DOHH2 (cell line): ENCODE results near the gene DIDO1.
A peak's percentile ranks its signal among the peaks of the same experiment; 100 is the strongest.
"Not testable (repeated sequence)": the region's sequence is repeated elsewhere in the genome, so short reads cannot be mapped to it uniquely, and the experiment has no call there.

Experiments used
- H3F3A ChIP-seq: fragments of 200-600 bp; sonication (generic), shearing (Covaris generic); 2 replicates; pipeline ENCODE4 v1.6.0; 2016; ENCODE audit warnings: antibody characterized with exemption, mild to moderate bottlenecking; ENCODE audit not compliant: control insufficient read depth, insufficient read depth
- H3K27ac ChIP-seq: fragments of 200-600 bp; sonication (generic); 2 replicates; pipeline ENCODE4 v1.5.1; 2014; ENCODE audit warnings: low read depth, mild to moderate bottlenecking, low read length, moderate library complexity
- H3K27me3 ChIP-seq: fragments of 200-600 bp; sonication (generic); 2 replicates; pipeline ENCODE4 v1.6.1; 2014; ENCODE audit warnings: mild to moderate bottlenecking, low read length, mixed read lengths; ENCODE audit not compliant: control insufficient read depth
- H3K36me3 ChIP-seq: fragments of 200-600 bp; sonication (generic); 2 replicates; pipeline ENCODE4 v1.6.1; 2014; ENCODE audit warnings: mild to moderate bottlenecking, low read length, moderate library complexity, mixed read lengths; ENCODE audit not compliant: control insufficient read depth
- H3K4me1 ChIP-seq: fragments of 200-600 bp; sonication (generic); 2 replicates; pipeline ENCODE4 v1.6.1; 2014; ENCODE audit warnings: mild to moderate bottlenecking, low read length, mixed read lengths; ENCODE audit not compliant: control insufficient read depth
- H3K4me2 ChIP-seq: fragments of 200-600 bp; sonication (generic); 2 replicates; pipeline ENCODE4 v1.6.0; 2014; ENCODE audit warnings: mild to moderate bottlenecking, low read length, moderate library complexity
- H3K4me3 ChIP-seq: fragments of 200-600 bp; sonication (generic); 2 replicates; pipeline ENCODE4 v1.5.1; 2014; ENCODE audit warnings: mild to moderate bottlenecking, low read length, mixed read lengths
- H3K79me2 ChIP-seq: fragments of 200-600 bp; sonication (generic); 2 replicates; pipeline ENCODE4 v1.6.1; 2014; ENCODE audit warnings: mild to moderate bottlenecking, low read length, mixed read lengths; ENCODE audit not compliant: control insufficient read depth
- H3K9me2 ChIP-seq: fragments of 200-600 bp; sonication (generic); replicated peaks from 2 replicates; pipeline ENCODE4 v1.6.1; 2014; ENCODE audit warnings: mild to moderate bottlenecking, low read length, mixed read lengths; ENCODE audit not compliant: control insufficient read depth
- H3K9me3 ChIP-seq: fragments of 200-600 bp; sonication (generic); 2 replicates; pipeline ENCODE4 v1.6.1; 2014; ENCODE audit warnings: antibody characterized with exemption, low read length, mixed read lengths; ENCODE audit not compliant: control insufficient read depth, insufficient read depth
- H4K20me1 ChIP-seq: fragments of 200-600 bp; sonication (generic); 2 replicates; pipeline ENCODE4 v1.6.0; 2014; ENCODE audit warnings: low read depth, mild to moderate bottlenecking, antibody characterized with exemption, low read length, moderate library complexity; ENCODE audit not compliant: control insufficient read depth, insufficient read depth
- CTCF ChIP-seq: fragments of 200-600 bp; sonication (generic); IDR thresholded peaks from one replicate; pipeline ENCODE4 v1.5.1; 2014; ENCODE audit warnings: antibody characterized with exemption, mild to moderate bottlenecking, low read depth, low read length; ENCODE audit not compliant: poor library complexity, severe bottlenecking
- EZH2phosphoT487 ChIP-seq: fragments of 200-600 bp; sonication (generic); IDR thresholded peaks from 2 replicates; pipeline ENCODE4 v1.6.1; 2017; ENCODE audit warnings: borderline replicate concordance, mild to moderate bottlenecking, antibody characterized with exemption, low read length, moderate library complexity, mixed read lengths

DIDO1 gene

DNA sequence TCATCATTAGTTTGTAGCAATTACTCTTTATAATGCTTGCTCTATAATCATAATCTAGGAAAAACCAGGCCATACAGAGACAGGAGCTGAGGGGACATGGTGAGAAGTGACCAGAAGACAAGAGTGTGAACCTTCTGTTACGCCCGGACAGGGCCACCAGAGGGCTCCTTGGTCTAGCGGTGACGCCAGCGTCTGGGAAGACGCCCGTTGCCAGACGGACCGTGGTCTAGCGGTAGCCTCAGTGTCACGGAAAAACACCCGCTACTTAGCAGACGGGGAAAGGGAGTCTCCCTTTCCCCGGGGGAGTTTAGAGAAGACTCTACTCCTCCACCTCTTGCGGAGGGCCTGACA lies 52.6 kb downstream of the DIDO1 start:
- not testable (repeated sequence) for H3K4me2 ChIP-seq, H3K79me2 ChIP-seq, H3K4me1 ChIP-seq, H3K9me3 ChIP-seq, H3K36me3 ChIP-seq, H3K27me3 ChIP-seq, H3K27ac ChIP-seq, H4K20me1 ChIP-seq, H3K4me3 ChIP-seq, H3K9me2 ChIP-seq
- TF ChIP-seq CTCF, result peak; percentile 12
- peaks cover 13% of the 10 kb centered on the region for H3F3A ChIP-seq

DNA sequence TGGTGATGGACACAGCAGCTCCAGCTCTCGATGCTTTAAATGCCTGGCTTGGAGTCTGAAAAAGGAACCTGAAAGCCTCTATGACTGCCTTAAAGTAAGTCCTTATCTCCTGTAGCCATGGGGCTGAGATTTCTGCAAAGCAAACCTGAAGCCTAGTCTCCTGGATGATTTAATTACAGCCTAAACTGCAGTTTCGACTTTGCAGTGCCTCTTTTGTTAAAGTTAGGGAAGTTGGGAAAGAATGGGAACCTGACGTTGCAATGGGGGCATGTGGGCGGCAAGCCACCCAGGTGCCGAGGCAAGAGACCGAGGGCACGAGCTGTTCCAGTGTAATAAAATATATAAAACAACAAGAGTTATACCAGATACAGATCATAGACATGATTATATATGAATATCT lies 53.0 kb downstream of the DIDO1 start:
- Histone ChIP-seq H3K4me2 (no peak overlapping the region), H3K4me3 (no peak overlapping the region)

GRCh38 chr20:62872862-62873261 lies 53.4 kb downstream of the DIDO1 start:
- Histone ChIP-seq H3K4me3 (no peak overlapping the region), H3K9me2 (no peaks in the 10 kb centered on the region), H3K9me3 (no peaks in the 10 kb centered on the region), H3K27ac (no peak overlapping the region), H3K4me1 (no peaks in the 10 kb centered on the region), H3K36me3 (no peaks in the 10 kb centered on the region), H4K20me1 (0 out of 2 replicates have a peak, but pooled peaks cover 1% of the 10 kb centered on the region), H3K27me3 (0 out of 2 replicates have a peak, but pooled peaks cover 3% of the 10 kb centered on the region), H3F3A (peaks cover 5% of the 10 kb centered on the region), H3K79me2 (no peaks in the 10 kb centered on the region), H3K4me2 (no peak overlapping the region)
- TF ChIP-seq EZH2phosphoT487 (no peak), CTCF (no peak)

More for the DNA sequence above, 53.0 kb downstream of the DIDO1 start:
- no peaks in the 10 kb centered on the region for H3K9me3 ChIP-seq
- H3K79me2 ChIP-seq, result no peaks in the 10 kb centered on the region
- H3K9me2 ChIP-seq, result no peaks in the 10 kb centered on the region
- H3K27me3 ChIP-seq, result 0 out of 2 replicates have a peak, but pooled peaks cover 3% of the 10 kb centered on the region
- H3K36me3 ChIP-seq, result no peaks in the 10 kb centered on the region
- H4K20me1 ChIP-seq, result 0 out of 2 replicates have a peak, but pooled peaks cover 5% of the 10 kb centered on the region
- H3K4me1 ChIP-seq, result no peaks in the 10 kb centered on the region
- TF ChIP-seq CTCF (no peak), EZH2phosphoT487 (no peak)
- H3K27ac ChIP-seq, result no peak overlapping the region
- peaks cover 9% of the 10 kb centered on the region for H3F3A ChIP-seq
